Measurements from ENCODE around the gene NTN1. TPM values are rescaled to one million over a fixed set of nuclear protein-coding genes. Genes with fewer than 3 reads are reported as not detected.
A peak's percentile ranks its signal among the peaks of the same experiment; 100 is the strongest.

Gene NTN1
- total and polyA plus RNA-seq, 2 donors from 2014 or later = 1.8 TPM

- Histone ChIP-seq H3K27ac (ENCODE audit: low read depth in 2 of 2, low read length in 2 of 2) (no peak overlapping the region), H3K9me3 (ENCODE audit: control insufficient read depth in 2 of 3, insufficient read depth in 1 of 3, low read length in 3 of 3) (no peaks in the 10 kb centered on the region), H3K27me3 (ENCODE audit: control insufficient read depth, insufficient read depth, low read length) (no peaks in the 10 kb centered on the region), H3K4me3 (ENCODE audit: low read length in 3 of 3) (no peak overlapping the region), H3K4me1 (ENCODE audit: control insufficient read depth in 2 of 3, insufficient read depth in 2 of 3, low read depth in 1 of 3, low read length in 3 of 3) (peaks cover 0 to 2% (median 0%) of the 10 kb centered on the region in 3 donors), H3K36me3 (ENCODE audit: control insufficient read depth in 2 of 3, insufficient read depth in 3 of 3, low read length in 3 of 3) (no peaks in the 10 kb centered on the region), H3K9ac (ENCODE audit: low read length in 3 of 3) (no peak overlapping the region)
- FAIRE-seq (no peak), DNase-seq (peak in 1 of 5 donors; percentile 29)
- TF ChIP-seq CTCF (IDR thresholded peaks at IDR 0.05; ENCODE audit: borderline replicate concordance, extremely low read depth, insufficient read depth) = no peak
- intact Hi-C loops (cut with DNase I) = no loop called here
Measured at GRCh38 chr17:9209347-9209746, 188.0 kb downstream of the NTN1 start.

GRCh38 chr17:9209781-9210370, 188.6 kb downstream of the NTN1 start:
- peak in 1 of 5 donors; percentile 35 for DNase-seq
- intact Hi-C loops (cut with DNase I) = no loop called here
- no peak overlapping the region for H3K9ac ChIP-seq (ENCODE audit: low read length in 3 of 3)
- TF ChIP-seq CTCF (IDR thresholded peaks at IDR 0.05; ENCODE audit: borderline replicate concordance, extremely low read depth, insufficient read depth) = no peak
- H3K4me3 ChIP-seq (ENCODE audit: low read length in 3 of 3) = no peak overlapping the region
- H3K36me3 ChIP-seq (ENCODE audit: control insufficient read depth in 2 of 3, insufficient read depth in 3 of 3, low read length in 3 of 3) = no peaks in the 10 kb centered on the region
- H3K9me3 ChIP-seq (ENCODE audit: control insufficient read depth in 2 of 3, insufficient read depth in 1 of 3, low read length in 3 of 3) = no peaks in the 10 kb centered on the region
- no peak for FAIRE-seq
- peaks cover 0 to 2% (median 0%) of the 10 kb centered on the region in 3 donors for H3K4me1 ChIP-seq (ENCODE audit: control insufficient read depth in 2 of 3, insufficient read depth in 2 of 3, low read depth in 1 of 3, low read length in 3 of 3)
- no peaks in the 10 kb centered on the region for H3K27me3 ChIP-seq (ENCODE audit: control insufficient read depth, insufficient read depth, low read length)
- no peak overlapping the region for H3K27ac ChIP-seq (ENCODE audit: low read depth in 2 of 2, low read length in 2 of 2)

- no peaks in the 10 kb centered on the region for H3K36me3 ChIP-seq (ENCODE audit: control insufficient read depth in 2 of 3, insufficient read depth in 3 of 3, low read length in 3 of 3)
- peaks cover 0 to 5% (median 0%) of the 10 kb centered on the region in 3 donors for H3K9me3 ChIP-seq (ENCODE audit: control insufficient read depth in 2 of 3, insufficient read depth in 1 of 3, low read length in 3 of 3)
- H3K4me1 ChIP-seq (ENCODE audit: control insufficient read depth in 2 of 3, insufficient read depth in 2 of 3, low read depth in 1 of 3, low read length in 3 of 3) = peaks cover 0 to 2% (median 0%) of the 10 kb centered on the region in 3 donors
- no peak overlapping the region for H3K27ac ChIP-seq (ENCODE audit: low read depth in 2 of 2, low read length in 2 of 2)
- H3K27me3 ChIP-seq (ENCODE audit: control insufficient read depth, insufficient read depth, low read length) = no peaks in the 10 kb centered on the region
- FAIRE-seq = no peak
- no peak overlapping the region for H3K4me3 ChIP-seq (ENCODE audit: low read length in 3 of 3)
- no peak for TF ChIP-seq CTCF (IDR thresholded peaks at IDR 0.05; ENCODE audit: borderline replicate concordance, extremely low read depth, insufficient read depth)
- intact Hi-C loops (cut with DNase I) = no loop called here
- H3K9ac ChIP-seq (ENCODE audit: low read length in 3 of 3) = no peak overlapping the region
- DNase-seq = peak in 1 of 5 donors; percentile 27
Measured at GRCh38 chr17:9211133-9211765, 189.9 kb downstream of the NTN1 start.
